H9 (cell line): Measurements from ENCODE around the gene ARL13B. TPM values are rescaled to one million over a fixed set of nuclear protein-coding genes. Genes with fewer than 3 reads are reported as not detected.

Experiments
- DNase-seq: peaks from one replicate; pipeline ENCODE4 v3.0.0-alpha.2; 2017
- H2AFZ ChIP-seq: one replicate; pipeline ENCODE4 v1.6.1; 2013; ENCODE audit warnings: mild to moderate bottlenecking, low read length, control low read depth, moderate library complexity
- H2AK5ac ChIP-seq: 2 replicates; pipeline ENCODE4 v1.6.1; 2013; ENCODE audit warnings: low read length, control low read depth, mixed read lengths; ENCODE audit not compliant: insufficient read length
- H2BK120ac ChIP-seq: one replicate; pipeline ENCODE4 v1.6.1; 2013; ENCODE audit warnings: low read depth, mild to moderate bottlenecking, low read length, control low read depth, inconsistent platforms; ENCODE audit not compliant: poor library complexity, severe bottlenecking
- H2BK12ac ChIP-seq: 2 replicates; pipeline ENCODE4 v1.6.1; 2013; ENCODE audit warnings: low read length, control low read depth, mixed read lengths, low read depth; ENCODE audit not compliant: insufficient read length
- H2BK15ac ChIP-seq: 2 replicates; pipeline ENCODE4 v1.6.1; 2013; ENCODE audit warnings: low read depth, low read length, control low read depth
- H2BK20ac ChIP-seq: one replicate; pipeline ENCODE4 v1.6.1; 2013; ENCODE audit warnings: low read depth, mild to moderate bottlenecking, low read length, control low read depth, inconsistent platforms; ENCODE audit not compliant: poor library complexity, severe bottlenecking
- H2BK5ac ChIP-seq: 2 replicates; pipeline ENCODE4 v1.6.1; 2013; ENCODE audit warnings: low read length, control low read depth, mixed read lengths; ENCODE audit not compliant: insufficient read length
- H3K14ac ChIP-seq: 2 replicates; pipeline ENCODE4 v1.6.1; 2013; ENCODE audit warnings: low read length, control low read depth; ENCODE audit not compliant: insufficient read depth
- H3K18ac ChIP-seq: 2 replicates; pipeline ENCODE4 v1.6.1; 2013; ENCODE audit warnings: low read depth, mild to moderate bottlenecking, mixed read lengths, low read length, control low read depth; ENCODE audit not compliant: insufficient read length
- H3K23ac ChIP-seq: 2 replicates; pipeline ENCODE4 v1.6.1; 2013; ENCODE audit warnings: low read length, control low read depth, mixed read lengths, low read depth; ENCODE audit not compliant: insufficient read length
- H3K23me2 ChIP-seq: 2 replicates; pipeline ENCODE4 v1.6.1; 2013; ENCODE audit warnings: low read depth, mild to moderate bottlenecking, mixed read lengths, low read length, control low read depth; ENCODE audit not compliant: insufficient read length, poor library complexity, severe bottlenecking
- H3K27ac ChIP-seq: 2 replicates; pipeline ENCODE4 v1.5.1; 2013; ENCODE audit warnings: low read length, control low read depth, mixed read lengths, low read depth; ENCODE audit not compliant: insufficient read length
- H3K27me3 ChIP-seq: 2 replicates; pipeline ENCODE4 v1.6.1; 2013; ENCODE audit warnings: low read length, control low read depth, inconsistent platforms; ENCODE audit not compliant: insufficient read depth
- H3K4ac ChIP-seq: 2 replicates; pipeline ENCODE4 v1.6.1; 2013; ENCODE audit warnings: low read depth, mild to moderate bottlenecking, control low read depth, inconsistent platforms, low read length, moderate library complexity
- H3K4me1 ChIP-seq: 2 replicates; pipeline ENCODE4 v1.6.1; 2013; ENCODE audit warnings: low read length, control low read depth, inconsistent platforms; ENCODE audit not compliant: insufficient read depth
- H3K4me2 ChIP-seq: 2 replicates; pipeline ENCODE4 v1.6.1; 2013; ENCODE audit warnings: low read length, control low read depth, mixed read lengths; ENCODE audit not compliant: insufficient read length, insufficient read depth
- H3K56ac ChIP-seq: 2 replicates; pipeline ENCODE4 v1.6.1; 2013; ENCODE audit warnings: low read depth, mild to moderate bottlenecking, mixed read lengths, low read length, control low read depth; ENCODE audit not compliant: insufficient read length
- H3K79me1 ChIP-seq: 2 replicates; pipeline ENCODE4 v1.6.1; 2013; ENCODE audit warnings: low read depth, mild to moderate bottlenecking, moderate library complexity, low read length, control low read depth, inconsistent platforms; ENCODE audit not compliant: insufficient read depth, poor library complexity, severe bottlenecking
- H3K79me2 ChIP-seq: 2 replicates; pipeline ENCODE4 v1.6.1; 2013; ENCODE audit warnings: low read length, control low read depth, inconsistent platforms; ENCODE audit not compliant: insufficient read depth
- H3K9ac ChIP-seq: 2 replicates; pipeline ENCODE4 v1.6.1; 2013; ENCODE audit warnings: low read length, control low read depth, mixed read lengths; ENCODE audit not compliant: insufficient read length; ENCODE audit errors: extremely low read depth
- H3K9me3 ChIP-seq: one replicate; pipeline ENCODE4 v1.6.1; 2013; ENCODE audit warnings: low read depth, low read length, inconsistent platforms; ENCODE audit not compliant: control insufficient read depth
- H3T11ph ChIP-seq: one replicate; pipeline ENCODE4 v1.6.1; 2013; ENCODE audit warnings: mild to moderate bottlenecking, low read length, control low read depth, inconsistent platforms
- H4K20me1 ChIP-seq: one replicate; pipeline ENCODE4 v1.6.1; 2013; ENCODE audit not compliant: control insufficient read depth, insufficient read length, insufficient read depth
- H4K5ac ChIP-seq: 2 replicates; pipeline ENCODE4 v1.6.1; 2013; ENCODE audit warnings: low read depth, mild to moderate bottlenecking, mixed read lengths, low read length, control low read depth; ENCODE audit not compliant: insufficient read length
- H4K8ac ChIP-seq: replicated peaks from 2 replicates; pipeline ENCODE4 v1.6.1; 2013; ENCODE audit warnings: low read length, control low read depth, mixed read lengths, low read depth; ENCODE audit not compliant: insufficient read length
- H4K91ac ChIP-seq: 2 replicates; pipeline ENCODE4 v1.6.1; 2013; ENCODE audit warnings: low read depth, mild to moderate bottlenecking, moderate library complexity, mixed read lengths, low read length, control low read depth; ENCODE audit not compliant: insufficient read length
- H3K27ac Mint-ChIP-seq, 3 experiments: 2 replicates in 2 of 3; 3 replicates in 1 of 3; pipeline ENCODE4 v1.8.0; 2020 to 2021; ENCODE audit warnings: mixed read lengths in 3 of 3, mild to moderate bottlenecking in 1 of 3, moderate library complexity in 1 of 3
- H3K27me3 Mint-ChIP-seq: 2 replicates; pipeline ENCODE4 v1.8.0; 2021; ENCODE audit warnings: low read depth, mild to moderate bottlenecking, moderate library complexity, mixed read lengths
- H3K36me3 Mint-ChIP-seq, 3 experiments: 2 replicates in 2 of 3; 3 replicates in 1 of 3; pipeline ENCODE4 v1.8.0; 2020 to 2021; ENCODE audit warnings: low read depth in 3 of 3, mixed read lengths in 3 of 3; ENCODE audit not compliant: insufficient read depth in 1 of 3
- H3K4me1 Mint-ChIP-seq, 2 experiments: 2 replicates each; pipeline ENCODE4 v1.8.0; 2020; ENCODE audit warnings: mixed read lengths in 2 of 2
- H3K4me3 Mint-ChIP-seq, 2 experiments: 2 replicates in 1 of 2; 3 replicates in 1 of 2; pipeline ENCODE4 v1.8.0; 2020 to 2021; ENCODE audit warnings: mild to moderate bottlenecking in 2 of 2, mixed read lengths in 2 of 2, moderate library complexity in 1 of 2
- H3K9me3 Mint-ChIP-seq, 2 experiments: 2 replicates in 1 of 2; 3 replicates in 1 of 2; pipeline ENCODE4 v1.8.0; 2020; ENCODE audit warnings: mild to moderate bottlenecking in 2 of 2, mixed read lengths in 2 of 2, moderate library complexity in 1 of 2
- WGBS: extraction: QIAGEN DNeasy Blood & Tissue Kit; methylation state at CpG from one replicate; pipeline ENCODE4 v1.1.7; 2013; ENCODE audit warnings: missing lambda C conversion rate, low lambda C conversion rate, mixed read lengths; ENCODE audit not compliant: insufficient read length; ENCODE audit errors: extremely low coverage; 5-methylcytosine and 5-hydroxymethylcytosine counted together
- total RNA-seq: library from RNA; stranded (reverse); gene quantifications from 2 replicates; pipeline ENCODE4 v1.2.1, GENCODE V29; 2021
- TF ChIP-seq, protein P1 (sequence below): fragments of 200-600 bp; sonication (generic); conservative IDR thresholded peaks from 3 replicates; pipeline ENCODE4 v1.8.0; 2021; ENCODE audit warnings: antibody characterized with exemption, mild to moderate bottlenecking

ARL13B gene
- total RNA-seq, 1 experiment from 2014 or later: 7.9 TPM

DNA sequence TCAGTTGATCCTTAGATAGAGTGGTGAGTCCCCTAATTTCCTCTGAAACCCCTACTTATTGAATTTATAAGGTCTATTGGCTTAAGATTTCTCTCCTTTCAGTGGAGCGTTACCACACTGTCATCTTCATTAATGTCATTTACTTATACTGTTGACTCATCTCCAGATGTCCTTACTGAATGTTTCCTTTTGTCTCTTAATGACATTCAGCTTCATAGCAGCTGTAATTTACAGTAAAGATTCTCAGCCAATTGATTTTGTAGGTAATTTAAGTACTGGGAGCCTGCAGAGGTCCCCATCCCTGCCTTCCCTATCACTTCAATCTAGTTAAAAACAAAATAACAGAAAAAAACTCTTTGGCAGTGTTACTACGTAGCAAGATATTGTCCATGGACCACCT, 29.7 kb downstream of the ARL13B start:
- Mint-ChIP-seq H3K27ac (no peak overlapping the region), H3K36me3 (peaks cover 0 to 4% (median 2%) of the 10 kb centered on the region in 3 experiments; a peak in 1 of 7 replicates), H3K9me3 (no peaks in the 10 kb centered on the region), H3K27me3 (no peaks in the 10 kb centered on the region), H3K4me3 (no peak overlapping the region), H3K4me1 (no peaks in the 10 kb centered on the region)
- Histone ChIP-seq H2BK12ac (no peak overlapping the region), H4K8ac (no peak overlapping the region), H3K56ac (no peak overlapping the region), H2AFZ (no peak overlapping the region), H3K4me2 (no peak overlapping the region), H3K23me2 (no peaks in the 10 kb centered on the region), H3K4me1 (no peaks in the 10 kb centered on the region), H2BK15ac (no peak overlapping the region), H3K9ac (no peak overlapping the region), H3K79me2 (no peaks in the 10 kb centered on the region), H4K91ac (no peak overlapping the region), H3K79me1 (no peaks in the 10 kb centered on the region), H3K18ac (no peak overlapping the region), H3K27me3 (no peaks in the 10 kb centered on the region), H2BK120ac (no peak overlapping the region), H3K4ac (no peak overlapping the region), H3K9me3 (no peaks in the 10 kb centered on the region), H2AK5ac (no peak overlapping the region), H3K14ac (no peak overlapping the region), H2BK20ac (no peak overlapping the region), H3K27ac (no peak overlapping the region), H2BK5ac (no peak overlapping the region), H4K20me1 (no peaks in the 10 kb centered on the region), H3K23ac (no peak overlapping the region), H4K5ac (no peak overlapping the region), H3T11ph (no peak overlapping the region)
- DNase-seq: no peak
- TF ChIP-seq, protein P1, sequence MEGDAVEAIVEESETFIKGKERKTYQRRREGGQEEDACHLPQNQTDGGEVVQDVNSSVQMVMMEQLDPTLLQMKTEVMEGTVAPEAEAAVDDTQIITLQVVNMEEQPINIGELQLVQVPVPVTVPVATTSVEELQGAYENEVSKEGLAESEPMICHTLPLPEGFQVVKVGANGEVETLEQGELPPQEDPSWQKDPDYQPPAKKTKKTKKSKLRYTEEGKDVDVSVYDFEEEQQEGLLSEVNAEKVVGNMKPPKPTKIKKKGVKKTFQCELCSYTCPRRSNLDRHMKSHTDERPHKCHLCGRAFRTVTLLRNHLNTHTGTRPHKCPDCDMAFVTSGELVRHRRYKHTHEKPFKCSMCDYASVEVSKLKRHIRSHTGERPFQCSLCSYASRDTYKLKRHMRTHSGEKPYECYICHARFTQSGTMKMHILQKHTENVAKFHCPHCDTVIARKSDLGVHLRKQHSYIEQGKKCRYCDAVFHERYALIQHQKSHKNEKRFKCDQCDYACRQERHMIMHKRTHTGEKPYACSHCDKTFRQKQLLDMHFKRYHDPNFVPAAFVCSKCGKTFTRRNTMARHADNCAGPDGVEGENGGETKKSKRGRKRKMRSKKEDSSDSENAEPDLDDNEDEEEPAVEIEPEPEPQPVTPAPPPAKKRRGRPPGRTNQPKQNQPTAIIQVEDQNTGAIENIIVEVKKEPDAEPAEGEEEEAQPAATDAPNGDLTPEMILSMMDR: no peak
- no CpG with 5 or more reads among the region's 2 CpGs for WGBS
